Vagina (tissue), 2 donors: Measurements from ENCODE around the gene ZNF407. TPM values are rescaled to one million over a fixed set of nuclear protein-coding genes. Genes with fewer than 3 reads are reported as not detected.

Experiments used
- DNase-seq, 2 donors: peaks; one replicate each; pipeline ENCODE4 v3.0.0-alpha.2; 2017; ENCODE audit errors: extremely low spot score in 2 of 2
- H3K27ac ChIP-seq: fragments of 200-600 bp; sonication (generic); one replicate; pipeline ENCODE4 v1.5.1; 2019
- H3K27me3 ChIP-seq: fragments of 200-600 bp; sonication (generic); one replicate; pipeline ENCODE4 v1.5.1; 2019
- H3K36me3 ChIP-seq, 2 donors: fragments of 200-600 bp; sonication (generic); one replicate each; pipeline ENCODE4 v1.5.1; 2017 to 2019
- H3K4me1 ChIP-seq: fragments of 200-600 bp; sonication (generic); one replicate; pipeline ENCODE4 v1.5.1; 2019
- H3K4me3 ChIP-seq, 2 donors: fragments of 200-600 bp; sonication (generic); 1 replicate in 1 of 2; 2 replicates in 1 of 2; pipeline ENCODE4 v1.5.1; 2016 to 2019
- H3K9me3 ChIP-seq: fragments of 200-600 bp; sonication (generic); one replicate; pipeline ENCODE4 v1.5.1; 2019
- CTCF ChIP-seq, 3 experiments: fragments of 450-650 bp in 2 of 3; fragments of 200-600 bp in 1 of 3; sonication (generic) in 1 of 3; IDR thresholded peaks; one replicate each; pipeline ENCODE4 v1.5.1; 2017 to 2019; ENCODE audit warnings: antibody characterized with exemption in 3 of 3, mild to moderate bottlenecking in 2 of 3, moderate library complexity in 2 of 3
- POLR2A ChIP-seq, 2 donors: fragments of 450-650 bp; IDR thresholded peaks; one replicate each; pipeline ENCODE4 v1.6.1; 2017; ENCODE audit warnings: antibody characterized with exemption in 2 of 2, mild to moderate bottlenecking in 2 of 2, moderate library complexity in 2 of 2
- POLR2AphosphoS5 ChIP-seq, 2 donors: sonication (generic); formaldehyde crosslinking; IDR thresholded peaks; one replicate each; pipeline ENCODE4 v1.9.0; 2017; ENCODE audit warnings: antibody characterized with exemption in 2 of 2, mild to moderate bottlenecking in 2 of 2, low read depth in 1 of 2; ENCODE audit not compliant: insufficient read depth in 1 of 2
- intact Hi-C: fragments of 100-400 bp; cut with DNase I; formaldehyde crosslinking; loops from one replicate; pipeline ENCODE4 v1.15.1; 2023
- total RNA-seq: library from RNA; depleted of rRNA; stranded (reverse); fragments of >200 nt; gene quantifications from one replicate; pipeline ENCODE4 v1.2.3, GENCODE V29; 2016

The ZNF407 gene
- total RNA-seq, 1 donor from 2014 or later = 15.5 TPM

GRCh38 chr18:74661008-74661407 is 63.3 kb downstream of the ZNF407 start:
- no peak for DNase-seq
- H3K4me1 ChIP-seq = no peaks in the 10 kb centered on the region
- no peak overlapping the region for H3K27ac ChIP-seq
- no peak for TF ChIP-seq CTCF (IDR thresholded peaks at IDR 0.05)
- TF ChIP-seq POLR2A (IDR thresholded peaks at IDR 0.05) = no peak
- no peak for TF ChIP-seq POLR2AphosphoS5 (IDR thresholded peaks at IDR 0.05; ENCODE audit: insufficient read depth in 1 of 2, low read depth in 1 of 2)
- no peaks in the 10 kb centered on the region for H3K27me3 ChIP-seq
- H3K4me3 ChIP-seq = no peak overlapping the region
- peaks cover 0 to 6% of the 10 kb centered on the region in 2 donors for H3K36me3 ChIP-seq
- intact Hi-C loops = no loop called here
- H3K9me3 ChIP-seq = no peaks in the 10 kb centered on the region

- TF ChIP-seq POLR2A (IDR thresholded peaks at IDR 0.05) (no peak), POLR2AphosphoS5 (IDR thresholded peaks at IDR 0.05; ENCODE audit: insufficient read depth in 1 of 2, low read depth in 1 of 2) (no peak)
- no peak overlapping the region for H3K27ac ChIP-seq
- DNase-seq = no peak
- intact Hi-C loops = no loop called here
- H3K36me3 ChIP-seq = peaks cover 0 to 6% of the 10 kb centered on the region in 2 donors
- H3K4me1 ChIP-seq = no peaks in the 10 kb centered on the region
- no peak overlapping the region for H3K4me3 ChIP-seq
- H3K27me3 ChIP-seq = no peaks in the 10 kb centered on the region
- H3K9me3 ChIP-seq = no peaks in the 10 kb centered on the region
Observed at GRCh38 chr18:74661691-74662090, 64.0 kb downstream of the ZNF407 start.

- no peaks in the 10 kb centered on the region for H3K9me3 ChIP-seq
- H3K36me3 ChIP-seq = peaks cover 0 to 6% of the 10 kb centered on the region in 2 donors
- intact Hi-C loops = no loop called here
- no peak overlapping the region for H3K4me3 ChIP-seq
- H3K4me1 ChIP-seq = no peaks in the 10 kb centered on the region
- no peak overlapping the region for H3K27ac ChIP-seq
- no peak for DNase-seq
- H3K27me3 ChIP-seq = no peaks in the 10 kb centered on the region
- TF ChIP-seq CTCF (IDR thresholded peaks at IDR 0.05) = no peak
- TF ChIP-seq POLR2A (IDR thresholded peaks at IDR 0.05) = no peak
- TF ChIP-seq POLR2AphosphoS5 (IDR thresholded peaks at IDR 0.05; ENCODE audit: insufficient read depth in 1 of 2, low read depth in 1 of 2) = no peak
Observed at GRCh38 chr18:74662622-74663021, 65.0 kb downstream of the ZNF407 start.

- TF ChIP-seq POLR2A (IDR thresholded peaks at IDR 0.05) = no peak
- no peak for TF ChIP-seq CTCF (IDR thresholded peaks at IDR 0.05)
- no peak for TF ChIP-seq POLR2AphosphoS5 (IDR thresholded peaks at IDR 0.05; ENCODE audit: insufficient read depth in 1 of 2, low read depth in 1 of 2)
- intact Hi-C loops = no loop called here
- no peak for DNase-seq
Observed at GRCh38 chr18:74665346-74665745, 67.7 kb downstream of the ZNF407 start.

GRCh38 chr18:74665905-74666304 is 68.2 kb downstream of the ZNF407 start:
- Histone ChIP-seq H3K4me1 (no peaks in the 10 kb centered on the region), H3K4me3 (no peak overlapping the region), H3K9me3 (no peaks in the 10 kb centered on the region), H3K27ac (no peak overlapping the region), H3K27me3 (no peaks in the 10 kb centered on the region), H3K36me3 (peaks cover 0 to 6% of the 10 kb centered on the region in 2 donors)
- no peak for DNase-seq
- intact Hi-C loops = no loop called here
- TF ChIP-seq CTCF (IDR thresholded peaks at IDR 0.05) = no peak
- TF ChIP-seq POLR2A (IDR thresholded peaks at IDR 0.05) = no peak

More at GRCh38 chr18:74665346-74665745, 67.7 kb downstream of the ZNF407 start:
- H3K27me3 ChIP-seq = no peaks in the 10 kb centered on the region
- H3K9me3 ChIP-seq = no peaks in the 10 kb centered on the region
- no peaks in the 10 kb centered on the region for H3K4me1 ChIP-seq
- H3K36me3 ChIP-seq = peaks cover 0 to 6% of the 10 kb centered on the region in 2 donors
- no peak overlapping the region for H3K4me3 ChIP-seq
- no peak overlapping the region for H3K27ac ChIP-seq
